ENCODE measurements around the gene DNAH10.
A peak's percentile ranks its signal among the peaks of the same experiment; 100 is the strongest.

DNAH10 gene

GRCh38 chr12:123834845-123835244 is 72.7 kb downstream of the DNAH10 start:
- no peak for DNase-seq
- intact Hi-C loops (cut with DNase I), result no loop called here

- intact Hi-C loops (cut with DNase I), result no loop called here
- DNase-seq, result no peak
Observed at GRCh38 chr12:123836292-123836691, 74.2 kb downstream of the DNAH10 start.

DNA sequence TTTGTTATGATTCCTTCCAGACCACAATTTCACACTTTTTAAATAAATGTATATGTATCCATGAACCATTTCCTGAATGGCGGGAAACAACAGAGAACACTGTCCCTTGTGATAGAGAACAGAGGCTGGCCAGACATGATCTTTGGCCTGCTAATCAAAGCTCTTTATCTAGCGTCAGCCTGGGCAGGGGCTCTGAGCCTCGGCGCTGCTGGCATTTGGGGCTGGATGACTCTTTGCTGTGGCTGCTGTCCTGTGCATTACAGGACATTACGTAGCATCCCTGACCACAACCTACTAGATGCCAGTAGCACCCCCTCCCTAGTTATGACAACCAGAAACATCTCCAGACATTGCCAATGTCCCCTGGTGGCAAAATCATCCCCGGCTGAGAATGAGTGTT is 77.7 kb downstream of the DNAH10 start:
- no peak for DNase-seq
- intact Hi-C loops (cut with DNase I), result no loop called here

- no peak for DNase-seq
- intact Hi-C loops (cut with DNase I), result no loop called here
Observed at GRCh38 chr12:123840765-123841425, 78.8 kb downstream of the DNAH10 start.

GRCh38 chr12:123843912-123844748 is 82.0 kb downstream of the DNAH10 start:
- DNase-seq, result no peak
- intact Hi-C loops (cut with DNase I), result no loop called here

DNA sequence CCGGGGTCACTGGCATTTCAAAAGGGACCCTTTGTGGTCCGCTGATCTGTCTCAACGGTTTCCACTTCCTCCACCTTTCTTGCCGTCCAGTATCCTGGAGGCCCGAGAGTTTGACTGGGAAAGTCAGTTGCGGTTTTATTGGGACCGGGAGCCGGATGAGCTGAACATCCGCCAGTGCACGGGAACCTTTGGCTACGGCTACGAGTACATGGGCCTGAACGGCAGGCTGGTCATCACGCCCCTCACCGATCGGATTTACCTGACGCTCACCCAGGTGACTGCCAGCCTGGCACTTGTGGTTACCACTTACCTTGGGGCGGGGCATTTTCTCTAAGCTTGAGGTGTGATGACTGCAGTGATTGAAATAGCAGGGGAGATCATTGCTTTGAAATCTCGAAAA is 83.8 kb downstream of the DNAH10 start:
- no peak for DNase-seq
- intact Hi-C loops (cut with DNase I), result no loop called here

DNA sequence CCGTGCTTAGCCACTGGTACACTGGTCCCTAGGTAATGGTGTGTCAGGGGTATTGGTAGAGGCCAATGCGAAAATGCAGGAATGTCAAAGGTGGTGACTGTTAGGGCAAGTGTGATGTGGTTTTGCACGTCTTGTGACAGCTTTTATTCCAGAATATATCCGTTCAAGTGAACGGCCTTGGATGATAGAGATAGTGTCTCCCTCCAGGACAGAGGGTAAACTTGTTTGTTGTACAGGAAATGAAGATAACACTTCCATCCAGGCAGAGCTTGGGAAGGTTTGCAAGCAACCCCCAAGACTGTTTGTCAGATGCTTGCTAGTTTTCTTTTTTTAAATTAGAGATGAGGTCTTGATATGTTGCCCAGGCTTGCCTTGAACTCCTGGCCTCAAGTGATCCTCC is 84.2 kb downstream of the DNAH10 start:
- intact Hi-C loops (cut with DNase I), result no loop called here
- no peak for DNase-seq

DNA sequence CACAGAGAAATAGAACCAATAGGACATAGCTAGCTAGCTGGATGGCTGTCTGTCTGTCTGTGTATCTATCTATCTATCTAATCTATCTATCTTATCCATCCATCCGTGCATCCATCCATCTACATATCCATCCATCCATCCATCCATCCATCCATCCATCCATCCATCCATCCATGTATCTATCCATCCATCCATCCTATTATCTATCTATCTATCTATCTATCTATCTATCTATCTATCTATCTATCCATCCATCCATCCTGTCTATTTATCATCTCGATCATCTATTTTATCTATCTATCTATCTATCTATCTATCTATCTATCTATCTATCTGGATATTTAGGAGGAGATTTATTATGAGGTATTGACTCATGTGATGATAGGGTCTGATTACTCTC is 84.9 kb downstream of the DNAH10 start:
- no peak for DNase-seq
- intact Hi-C loops (cut with DNase I), result no loop called here

DNA sequence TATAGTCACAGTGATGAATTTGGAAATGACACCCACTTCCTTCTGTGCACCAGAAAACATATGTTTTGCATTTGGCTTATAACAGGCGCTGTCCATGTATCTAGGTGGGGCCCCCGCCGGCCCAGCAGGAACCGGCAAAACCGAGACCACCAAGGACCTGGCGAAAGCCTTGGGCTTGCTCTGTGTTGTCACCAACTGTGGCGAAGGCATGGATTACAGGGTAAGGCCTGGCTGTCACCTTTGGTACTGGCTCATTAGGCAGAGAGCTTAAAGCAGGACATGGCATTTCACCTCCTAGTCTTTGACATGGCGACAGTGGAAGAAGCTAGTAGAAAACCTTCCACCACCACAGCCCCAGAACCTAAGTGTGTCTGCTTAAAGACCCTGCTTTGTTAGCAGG is 85.8 kb downstream of the DNAH10 start:
- DNase-seq, result no peak
- intact Hi-C loops (cut with DNase I), result no loop called here

- DNase-seq, result no peak
Observed at GRCh38 chr12:123849517-123849916, 87.4 kb downstream of the DNAH10 start.

DNA sequence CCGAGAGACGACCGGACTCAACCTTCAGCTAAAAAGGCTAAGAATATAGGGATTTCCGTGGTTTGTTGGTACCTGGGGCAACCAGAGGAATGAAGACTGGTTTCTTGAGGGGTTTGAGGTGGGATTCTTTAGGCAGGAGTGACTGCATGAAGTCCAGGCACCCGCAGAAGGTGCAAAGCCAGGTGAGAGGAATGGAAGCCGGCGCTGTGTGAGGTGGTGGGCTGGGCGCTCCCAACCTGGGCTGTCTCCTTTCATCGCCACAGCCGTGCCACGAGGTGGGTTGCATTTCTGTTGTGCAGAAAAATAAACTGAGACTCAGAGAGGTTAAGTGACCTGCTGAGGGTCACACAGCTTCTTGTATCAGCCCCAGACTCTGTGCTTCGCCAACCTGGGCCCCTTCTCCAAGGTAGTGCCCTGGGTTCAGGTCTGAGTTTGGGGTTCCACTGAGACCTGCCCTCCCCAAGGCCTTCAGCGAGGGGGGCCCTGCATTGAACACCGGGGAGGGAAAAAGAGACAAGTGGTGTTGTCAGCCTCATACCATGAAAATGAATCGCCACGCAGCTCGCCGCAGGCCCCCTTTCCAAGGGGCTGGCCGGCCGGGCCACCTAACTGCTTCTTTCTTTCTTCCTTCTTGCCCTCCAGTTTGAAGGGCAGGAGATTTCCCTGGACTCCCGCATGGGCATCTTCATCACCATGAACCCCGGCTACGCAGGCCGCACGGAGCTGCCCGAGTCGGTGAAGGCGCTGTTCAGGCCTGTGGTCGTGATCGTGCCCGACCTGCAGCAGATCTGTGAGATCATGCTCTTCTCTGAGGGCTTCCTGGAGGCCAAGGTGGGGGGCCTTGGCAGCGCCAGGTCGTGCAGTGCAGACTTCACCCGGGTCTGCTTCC is 88.4 kb downstream of the DNAH10 start:
- intact Hi-C loops (cut with DNase I), result no loop called here
- DNase-seq, result no peak

More at GRCh38 chr12:123849517-123849916, 87.4 kb downstream of the DNAH10 start:
- intact Hi-C loops (cut with DNase I), result no loop called here

DNA sequence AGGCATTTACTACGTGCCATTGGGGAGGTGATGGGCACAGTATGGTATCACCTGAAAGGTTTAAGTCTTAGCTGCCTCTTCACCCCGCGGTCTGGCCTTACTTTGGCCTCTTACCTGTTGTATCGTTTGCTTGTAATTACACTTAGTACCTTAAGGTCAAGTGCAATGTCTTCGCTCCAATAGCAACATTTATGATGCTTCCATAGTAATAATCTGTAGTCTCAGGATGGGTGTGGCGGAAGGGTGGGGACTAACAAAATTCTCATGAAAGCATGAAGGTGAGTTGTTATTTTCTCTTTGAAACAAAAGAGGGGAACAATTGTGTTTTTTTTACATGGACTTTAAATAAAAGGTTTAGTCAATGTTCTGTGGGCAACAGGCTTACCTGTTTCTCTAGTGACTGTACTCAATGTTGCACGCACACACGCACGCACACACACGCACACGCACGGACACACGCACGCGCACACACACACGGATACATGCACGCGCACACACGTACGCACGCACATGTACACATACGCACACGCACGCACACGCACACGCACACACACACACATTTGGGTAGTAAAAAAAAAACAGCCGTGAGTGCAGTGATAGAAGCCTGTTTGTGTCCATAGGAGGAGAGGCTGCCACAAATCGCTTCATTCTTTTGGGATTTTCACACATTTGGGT is 91.4 kb downstream of the DNAH10 start:
- intact Hi-C loops (cut with DNase I), result no loop called here
- DNase-seq, result no peak

DNA sequence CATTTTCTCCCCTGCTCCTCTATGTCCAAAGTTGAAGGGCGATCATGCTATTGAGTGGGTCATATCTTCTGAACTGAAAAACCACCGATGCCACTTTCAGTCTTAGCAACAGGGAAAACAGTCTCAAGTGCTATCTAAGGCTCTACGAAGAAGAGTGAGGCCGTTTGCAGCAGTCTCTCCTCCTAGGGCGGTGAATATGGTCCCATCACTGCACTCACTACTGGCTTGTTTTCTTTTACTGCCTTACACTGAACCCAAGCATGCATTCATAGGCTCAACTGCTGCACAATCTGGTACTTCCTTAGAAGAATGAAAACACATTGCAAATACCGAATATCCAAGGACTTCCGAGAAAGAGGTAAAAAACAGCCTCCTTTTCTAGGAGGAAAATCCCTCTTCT is 92.1 kb downstream of the DNAH10 start:
- no peak for DNase-seq
- intact Hi-C loops (cut with DNase I), result no loop called here

DNA sequence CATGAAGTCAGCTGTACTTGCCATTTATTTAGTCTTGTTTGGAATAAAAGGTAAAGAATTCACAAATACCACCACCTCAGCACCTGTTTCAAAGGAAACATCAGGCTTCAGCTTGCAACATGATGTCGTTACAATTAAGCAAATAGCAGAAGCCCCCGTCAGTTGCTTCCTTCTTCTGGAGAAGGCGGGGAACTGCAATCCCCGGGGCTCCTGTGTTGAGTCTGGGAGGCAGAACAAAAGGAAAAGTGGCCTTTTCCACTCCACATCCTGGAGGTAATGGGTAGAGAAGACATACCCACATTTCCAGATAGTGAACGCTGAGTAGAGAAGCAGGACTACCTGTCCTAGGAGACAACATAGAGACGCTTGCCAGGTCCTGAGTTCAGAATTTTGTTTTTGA is 92.8 kb downstream of the DNAH10 start:
- intact Hi-C loops (cut with DNase I), result no loop called here
- DNase-seq, result no peak

DNA sequence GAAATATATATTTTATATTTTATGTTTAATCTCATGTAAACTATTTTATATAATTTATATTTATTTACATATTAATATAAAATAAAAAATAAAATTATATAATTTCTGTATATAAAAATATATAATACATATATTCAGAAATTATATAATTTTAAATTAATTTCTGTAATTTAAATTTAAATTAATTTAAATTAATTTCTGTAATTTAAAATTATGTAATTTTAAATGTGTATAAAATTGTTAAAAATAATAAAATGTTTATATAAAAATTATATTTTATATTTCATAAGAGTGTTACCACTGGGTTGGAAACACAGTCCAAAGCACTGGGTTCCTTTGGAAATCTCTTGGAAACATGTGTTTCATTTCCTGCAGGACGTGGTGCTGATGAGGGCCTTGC is 94.6 kb downstream of the DNAH10 start:
- DNase-seq, result no peak
- intact Hi-C loops (cut with DNase I), result no loop called here

DNA sequence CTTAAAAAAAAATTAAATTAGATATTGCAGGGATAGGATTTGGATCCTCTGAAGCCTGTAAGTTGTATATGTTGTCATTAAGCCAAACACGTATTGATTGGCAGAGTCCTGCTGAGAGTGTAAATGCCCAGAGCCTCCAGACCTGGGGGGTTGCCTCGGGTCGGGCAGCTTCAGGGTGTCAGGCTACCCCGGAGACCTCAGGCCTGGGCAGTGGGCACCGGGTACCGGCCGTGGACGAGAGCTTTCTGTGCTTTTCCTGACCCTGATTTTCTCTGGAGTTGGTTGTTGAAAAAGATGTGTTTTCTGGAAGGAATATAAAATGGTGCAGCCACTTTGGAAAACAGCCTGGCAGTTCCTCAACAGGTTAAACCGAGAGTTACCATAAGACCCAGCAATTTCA is 96.1 kb downstream of the DNAH10 start:
- DNase-seq, result no peak
- intact Hi-C loops (cut with DNase I), result no loop called here

GRCh38 chr12:123859035-123859434 is 96.9 kb downstream of the DNAH10 start:
- DNase-seq, result no peak
- intact Hi-C loops (cut with DNase I), result no loop called here

GRCh38 chr12:123860377-123860776 is 98.3 kb downstream of the DNAH10 start:
- no peak for DNase-seq
- intact Hi-C loops (cut with DNase I), result no loop called here

GRCh38 chr12:123861392-123861791 is 99.3 kb downstream of the DNAH10 start:
- no peak for DNase-seq
- intact Hi-C loops (cut with DNase I), result no loop called here

DNA sequence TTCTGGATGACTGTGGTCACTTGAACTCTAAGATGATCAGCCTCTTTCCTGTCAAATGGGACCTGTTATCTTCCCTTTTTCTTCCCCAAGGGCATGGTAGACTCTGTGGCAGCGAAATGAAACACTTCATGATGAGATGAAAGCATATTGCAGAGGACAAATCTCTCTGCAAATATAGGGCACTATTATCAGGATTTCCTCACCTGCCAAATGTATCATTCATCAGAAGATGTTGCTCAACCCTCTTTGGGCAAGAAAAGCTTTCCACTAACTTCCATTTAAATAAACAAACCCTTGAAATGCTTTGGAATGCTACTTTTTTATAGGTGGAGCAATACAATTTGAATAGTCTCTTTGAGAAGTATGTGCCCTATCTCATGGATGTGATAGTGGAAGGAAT is 105.0 kb downstream of the DNAH10 start:
- intact Hi-C loops (cut with DNase I), result no loop called here
- no peak for DNase-seq

DNA sequence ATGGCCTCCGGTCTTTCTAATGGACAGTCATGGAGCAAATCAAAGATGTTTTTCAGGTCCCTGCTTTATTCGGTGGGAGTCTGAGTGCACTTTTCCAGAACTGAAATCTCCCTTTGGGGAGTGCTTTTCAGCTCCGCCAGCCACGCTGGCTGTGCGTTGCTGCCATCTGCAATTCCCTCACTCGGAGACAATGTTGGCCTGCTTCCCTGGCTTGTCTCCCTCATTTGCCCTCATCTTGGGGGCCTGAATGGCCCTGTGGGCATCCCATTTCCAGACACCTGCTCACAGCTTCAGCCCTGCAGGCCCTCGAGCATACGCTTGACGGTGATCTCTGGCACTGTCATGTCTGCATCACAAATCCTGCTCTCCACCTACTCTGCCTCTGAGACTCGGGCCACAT is 106.7 kb downstream of the DNAH10 start:
- DNase-seq, result peak in 2 of 10 donors; percentile 13 to 22
- intact Hi-C loops (cut with DNase I), result no loop called here
